Renal cortex interstitium (tissue), 11 donors: ENCODE results near the gene HERC5. TPM values are rescaled to one million over a fixed set of nuclear protein-coding genes. Genes with fewer than 3 reads are reported as not detected.
A peak's percentile ranks its signal among the peaks of the same experiment; 100 is the strongest.

Experiments used
- DNase-seq, 11 donors: peaks; one replicate each; pipeline ENCODE4 v3.0.0-alpha.2; 2013; ENCODE audit warnings: low read depth in 9 of 11, low spot score in 4 of 11; ENCODE audit errors: extremely low read depth in 1 of 11
- polyA plus RNA-seq, 3 donors: library from polyadenylated mRNA; unstranded; fragments of 120-200 nt; gene quantifications; one replicate each; pipeline ENCODE4 v1.2.1, GENCODE V29; 2013; ENCODE audit not compliant: insufficient read length in 3 of 3

Gene HERC5
- polyA plus RNA-seq, 3 donors = 4.8 to 6.0 (median 4.8) TPM

GRCh38 chr4:88511236-88511635, 54.3 kb downstream of the HERC5 start:
- no peak for DNase-seq

- no peak for DNase-seq
Measured at GRCh38 chr4:88514557-88515511, 57.9 kb downstream of the HERC5 start.

- no peak for DNase-seq
Measured at GRCh38 chr4:88516746-88517145, 59.8 kb downstream of the HERC5 start.

GRCh38 chr4:88517825-88518224, 60.9 kb downstream of the HERC5 start:
- DNase-seq = no peak

GRCh38 chr4:88518911-88519310, 62.0 kb downstream of the HERC5 start:
- DNase-seq = no peak

GRCh38 chr4:88522702-88523324, 65.9 kb downstream of the HERC5 start:
- peak in 6 of 11 donors; percentile 7 to 35 (median 26) for DNase-seq

- peak; percentile 73 to 90 (median 87) for DNase-seq
Measured at GRCh38 chr4:88523325-88524129, 66.6 kb downstream of the HERC5 start, which contains the start of gene PYURF. Gene PYURF, minus strand, starts transcription at chr4:88523776. Its CDS starts 76 bp downstream, at chr4:88523700.

- peak in 2 of 11 donors; percentile 1 to 11 for DNase-seq
Measured at GRCh38 chr4:88524171-88524570, 67.3 kb downstream of the HERC5 start.

GRCh38 chr4:88526221-88526815, 69.4 kb downstream of the HERC5 start:
- no peak for DNase-seq

GRCh38 chr4:88527787-88528186, 70.9 kb downstream of the HERC5 start:
- no peak for DNase-seq

- DNase-seq = no peak
Measured at GRCh38 chr4:88528861-88529260, 71.9 kb downstream of the HERC5 start.

GRCh38 chr4:88531549-88531948, 74.6 kb downstream of the HERC5 start:
- DNase-seq = no peak

GRCh38 chr4:88533088-88533790, 76.3 kb downstream of the HERC5 start:
- DNase-seq = no peak

- no peak for DNase-seq
Measured at GRCh38 chr4:88533937-88534750, 77.2 kb downstream of the HERC5 start.

GRCh38 chr4:88535090-88535755, 78.3 kb downstream of the HERC5 start:
- DNase-seq = no peak

GRCh38 chr4:88537709-88538108, 80.8 kb downstream of the HERC5 start:
- DNase-seq = no peak
